ENCODE measurements around the gene GPATCH1.

GRCh38 chr19:33118643-33119042, 37.7 kb downstream of the GPATCH1 start:
- no peak for TF ChIP-seq GATA2 (IDR thresholded peaks at IDR 0.05; ENCODE audit: low read depth, low read length)
- TF ChIP-seq GATA3 (IDR thresholded peaks at IDR 0.05; ENCODE audit: low read depth, low read length), result no peak
